ENCODE results near the gene IGFBP3.

GRCh38 chr7:45886931-45887667 is 34.0 kb downstream of the IGFBP3 start:
- no peak for TF ChIP-seq CTCF (IDR thresholded peaks at IDR 0.05; ENCODE audit: borderline replicate concordance, extremely low read depth, low read length, poor library complexity, severe bottlenecking)
- no peak for TF ChIP-seq EZH2 (IDR thresholded peaks at IDR 0.05; ENCODE audit: borderline replicate concordance, low read depth, low read length, severe bottlenecking)
